Ovary (tissue), 3 donors: ENCODE measurements around the gene DEFB124.

ENCODE experiments used
- CTCF ChIP-seq, 3 donors: fragments of 450-650 bp in 2 of 3; fragments of 200-600 bp in 1 of 3; IDR thresholded peaks; one replicate each; pipeline versions ENCODE4 v1.5.1 to v1.8.0; 2016 to 2022; ENCODE audit warnings: antibody characterized with exemption in 3 of 3, mild to moderate bottlenecking in 1 of 3
- EP300 ChIP-seq: sonication (generic); formaldehyde crosslinking; IDR thresholded peaks from one replicate; pipeline ENCODE4 v1.6.1; 2017; ENCODE audit warnings: antibody characterized with exemption
- POLR2A ChIP-seq: fragments of 450-650 bp; IDR thresholded peaks from one replicate; pipeline ENCODE4 v1.6.1; 2017; ENCODE audit warnings: antibody characterized with exemption, mild to moderate bottlenecking, moderate library complexity
- donor health status: DM: no; HTN: no; CAD: no.

GRCh38 chr20:31516166-31516565 is 41.2 kb upstream of the DEFB124 start:
- no peak for TF ChIP-seq CTCF (IDR thresholded peaks at IDR 0.05)
- TF ChIP-seq POLR2A = no peak
- no peak for TF ChIP-seq EP300
